GM21381 (cell line): Measurements from ENCODE around the gene NDUFB5.

Experiments used
- ATAC-seq: cut with Tn5 transposase; IDR thresholded peaks from one replicate; pipeline ENCODE4 v1.9.1; 2021; ENCODE audit warnings: mild to moderate bottlenecking, moderate library complexity; ENCODE audit not compliant: unreplicated experiment

Gene NDUFB5

DNA sequence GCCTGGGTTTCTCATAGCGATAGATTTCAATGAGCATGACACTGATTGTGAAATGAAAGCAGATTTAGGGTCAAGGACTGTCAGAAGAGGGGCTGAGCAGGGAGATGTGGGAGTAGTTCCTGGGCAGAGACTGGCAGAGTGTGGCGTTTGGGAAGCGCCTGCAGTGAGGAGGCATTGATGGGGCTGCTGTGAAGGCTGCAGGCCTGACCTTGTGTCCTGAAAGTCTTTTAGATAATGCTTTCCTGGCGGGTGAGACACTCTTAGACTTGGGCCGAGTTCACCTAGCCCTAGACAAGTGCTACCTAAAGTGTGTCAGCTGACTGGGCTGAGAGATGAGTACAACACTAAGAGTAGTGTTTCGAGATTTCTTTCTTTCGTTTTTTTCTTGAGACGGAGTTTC, 68.9 kb downstream of the NDUFB5 start:
- ATAC-seq, result no peak

DNA sequence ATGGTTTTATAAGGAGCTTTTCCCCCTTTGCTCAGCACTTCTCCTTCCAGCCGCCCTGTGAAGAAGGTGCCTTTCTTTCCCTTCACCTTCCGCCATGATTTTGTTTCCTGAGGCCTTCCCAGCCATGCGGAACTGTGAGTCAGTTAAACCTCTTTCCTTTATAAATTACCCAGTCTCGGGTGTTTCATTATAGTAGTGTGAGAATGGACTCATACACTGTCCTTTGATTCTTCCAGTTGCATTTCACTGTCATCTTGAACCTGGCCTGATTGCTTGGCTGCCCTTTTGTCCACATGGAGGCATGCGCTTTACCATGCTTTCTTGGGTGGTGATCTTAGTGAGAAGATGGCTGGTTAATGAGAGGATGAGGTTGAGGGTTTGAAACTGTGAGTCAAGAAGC, 71.5 kb downstream of the NDUFB5 start:
- ATAC-seq, result no peak
